ENCODE results near the gene CDH13.

CDH13 gene

GRCh38 chr16:82584553-82585152, 42.1 kb upstream of the CDH13 start (continued):
- TF ChIP-seq ZBTB26 (tag by site-specific recombination; optimal IDR thresholded peaks at IDR 0.05) (no peak), ZNF707 (tag by site-specific recombination; IDR thresholded peaks at IDR 0.05) (no peak), ZNF10 (tag by site-specific recombination; IDR thresholded peaks at IDR 0.05) (no peak), ZNF529 (tag by site-specific recombination; IDR thresholded peaks at IDR 0.05; ENCODE audit: insufficient replicate concordance) (no peak), ZNF76 (tag by site-specific recombination; IDR thresholded peaks at IDR 0.05; ENCODE audit: borderline replicate concordance, low read depth) (no peak), EGR2 (tag by site-specific recombination; IDR thresholded peaks at IDR 0.05; ENCODE audit: low read depth) (no peak), KLF7 (tag by site-specific recombination; IDR thresholded peaks at IDR 0.05; ENCODE audit: borderline replicate concordance) (no peak), ZNF404 (tag by site-specific recombination; IDR thresholded peaks at IDR 0.05) (no peak), SCRT1 (tag by site-specific recombination; IDR thresholded peaks at IDR 0.05; ENCODE audit: borderline replicate concordance) (no peak)

GRCh38 chr16:82585675-82586074, 41.1 kb upstream of the CDH13 start:
- ChIA-PET CTCF (interaction anchor here (0.5 to 1.7 kb wide), 3 partner anchors 129 to 322 kb away, joined by 4 to 10 read pairs (median 5); no protein-coding TSS in a partner anchor), POLR2A (no interaction called here)
- Histone ChIP-seq H3K9me3 (ENCODE audit: control insufficient read depth, insufficient read depth, low read depth, low read length) (no peaks in the 10 kb centered on the region), H3K27ac (ENCODE audit: extremely low read depth, low read depth, low read length) (no peak overlapping the region), H3K4me1 (ENCODE audit: control insufficient read depth, insufficient read depth, low read length) (no peaks in the 10 kb centered on the region), H3K36me3 (ENCODE audit: control insufficient read depth in 2 of 2, insufficient read depth in 1 of 2, low read length in 2 of 2) (no peaks in the 10 kb centered on the region), H3K4me3 (ENCODE audit: low read depth, low read length) (no peak overlapping the region)
- TF ChIP-seq ZNF530 (tag by site-specific recombination; IDR thresholded peaks at IDR 0.05; ENCODE audit: low read depth) = no peak
- no peak for TF ChIP-seq ZNF280C (tag by site-specific recombination; IDR thresholded peaks at IDR 0.05)
- TF ChIP-seq SP7 (tag by site-specific recombination; IDR thresholded peaks at IDR 0.05) = no peak
- no peak for TF ChIP-seq ZNF404 (tag by site-specific recombination; IDR thresholded peaks at IDR 0.05)
- no peak for TF ChIP-seq ZNF791 (tag by site-specific recombination; IDR thresholded peaks at IDR 0.05)
- no peak for TF ChIP-seq ZNF26 (tag by site-specific recombination; IDR thresholded peaks at IDR 0.05)
- TF ChIP-seq ZNF776 (tag by site-specific recombination; IDR thresholded peaks at IDR 0.05; ENCODE audit: borderline replicate concordance) = no peak

GRCh38 chr16:82586130-82586529, 40.6 kb upstream of the CDH13 start:
- POLR2A ChIA-PET = no interaction called here
- Histone ChIP-seq H3K9me3 (ENCODE audit: control insufficient read depth, insufficient read depth, low read depth, low read length) (no peaks in the 10 kb centered on the region), H3K4me1 (ENCODE audit: control insufficient read depth, insufficient read depth, low read length) (no peaks in the 10 kb centered on the region), H3K36me3 (ENCODE audit: control insufficient read depth in 2 of 2, insufficient read depth in 1 of 2, low read length in 2 of 2) (no peaks in the 10 kb centered on the region), H3K4me3 (ENCODE audit: low read depth, low read length) (no peak overlapping the region), H3K27ac (ENCODE audit: extremely low read depth, low read depth, low read length) (no peak overlapping the region)
- TF ChIP-seq ZNF518A (tag by site-specific recombination; conservative IDR thresholded peaks at IDR 0.05; ENCODE audit: low read depth) (no peak), ZNF692 (tag by site-specific recombination; IDR thresholded peaks at IDR 0.05) (no peak), YY2 (tag by site-specific recombination; IDR thresholded peaks at IDR 0.05) (no peak)
- CTCF ChIA-PET = interaction anchor here (1.7 kb wide), 1 partner anchor 323 kb away, joined by 5 read pairs; no protein-coding TSS in a partner anchor

Measured in HEK293 (cell line).